ENCODE results near the gene PASK.

PASK gene

DNA sequence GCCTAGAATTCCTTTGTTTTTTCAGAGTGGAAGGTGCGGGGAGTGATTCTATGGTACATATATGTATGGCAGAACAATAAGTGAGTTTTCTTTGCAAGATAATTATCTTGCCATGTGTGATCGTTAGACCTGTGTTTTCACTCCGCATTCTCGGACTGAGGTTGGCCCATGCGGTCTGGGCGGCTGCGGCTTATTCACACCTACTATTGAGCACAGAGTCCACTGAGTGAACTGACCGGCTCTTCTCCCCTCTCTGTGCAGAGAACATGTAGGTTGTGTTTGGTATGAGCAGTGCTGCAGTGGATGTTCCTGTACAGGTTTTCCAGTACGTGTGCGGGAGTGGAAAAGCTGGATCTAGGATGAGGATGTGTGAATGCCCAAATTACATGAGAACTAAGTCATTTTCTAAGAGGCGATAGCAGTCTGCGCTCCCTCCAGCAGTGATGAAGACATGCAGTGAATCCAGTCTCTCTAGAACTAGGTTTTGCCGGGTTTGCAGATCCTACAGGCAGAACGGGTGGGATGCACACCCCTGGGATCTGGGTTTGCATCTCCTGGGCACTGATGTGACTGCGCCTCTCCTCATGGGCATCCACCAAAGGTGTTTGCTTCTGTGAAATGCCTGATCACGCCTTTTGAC is 74.3 kb downstream of the PASK start:
- no peak for TF ChIP-seq CEBPB (IDR thresholded peaks at IDR 0.05)
- no peak for TF ChIP-seq NFIC (IDR thresholded peaks at IDR 0.05)
- no peak for TF ChIP-seq EGR1 (IDR thresholded peaks at IDR 0.05)
- TF ChIP-seq EP300 (IDR thresholded peaks at IDR 0.05; ENCODE audit: borderline replicate concordance), result no peak
- TF ChIP-seq FOXM1 (IDR thresholded peaks at IDR 0.05; ENCODE audit: borderline replicate concordance, low read depth), result no peak
- no peak for TF ChIP-seq TEAD4 (IDR thresholded peaks at IDR 0.05)
- no peak for TF ChIP-seq RAD21 (IDR thresholded peaks at IDR 0.05; ENCODE audit: low read depth)
- TF ChIP-seq, protein P1, sequence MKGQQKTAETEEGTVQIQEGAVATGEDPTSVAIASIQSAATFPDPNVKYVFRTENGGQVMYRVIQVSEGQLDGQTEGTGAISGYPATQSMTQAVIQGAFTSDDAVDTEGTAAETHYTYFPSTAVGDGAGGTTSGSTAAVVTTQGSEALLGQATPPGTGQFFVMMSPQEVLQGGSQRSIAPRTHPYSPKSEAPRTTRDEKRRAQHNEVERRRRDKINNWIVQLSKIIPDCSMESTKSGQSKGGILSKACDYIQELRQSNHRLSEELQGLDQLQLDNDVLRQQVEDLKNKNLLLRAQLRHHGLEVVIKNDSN (IDR thresholded peaks at IDR 0.05), result no peak
- TF ChIP-seq, protein P2, sequence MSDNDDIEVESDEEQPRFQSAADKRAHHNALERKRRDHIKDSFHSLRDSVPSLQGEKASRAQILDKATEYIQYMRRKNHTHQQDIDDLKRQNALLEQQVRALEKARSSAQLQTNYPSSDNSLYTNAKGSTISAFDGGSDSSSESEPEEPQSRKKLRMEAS (IDR thresholded peaks at IDR 0.05), result no peak
- TF ChIP-seq ZBTB7A (IDR thresholded peaks at IDR 0.05; ENCODE audit: low read depth), result no peak
- no peak for TF ChIP-seq YY1 (IDR thresholded peaks at IDR 0.05; ENCODE audit: low read depth)
- no peak for TF ChIP-seq CREB1 (IDR thresholded peaks at IDR 0.05; ENCODE audit: low read depth)
- TF ChIP-seq TCF12 (IDR thresholded peaks at IDR 0.05; ENCODE audit: low read depth), result no peak
- TF ChIP-seq TAF1 (IDR thresholded peaks at IDR 0.05; ENCODE audit: low read depth), result no peak
- TF ChIP-seq, protein P3, sequence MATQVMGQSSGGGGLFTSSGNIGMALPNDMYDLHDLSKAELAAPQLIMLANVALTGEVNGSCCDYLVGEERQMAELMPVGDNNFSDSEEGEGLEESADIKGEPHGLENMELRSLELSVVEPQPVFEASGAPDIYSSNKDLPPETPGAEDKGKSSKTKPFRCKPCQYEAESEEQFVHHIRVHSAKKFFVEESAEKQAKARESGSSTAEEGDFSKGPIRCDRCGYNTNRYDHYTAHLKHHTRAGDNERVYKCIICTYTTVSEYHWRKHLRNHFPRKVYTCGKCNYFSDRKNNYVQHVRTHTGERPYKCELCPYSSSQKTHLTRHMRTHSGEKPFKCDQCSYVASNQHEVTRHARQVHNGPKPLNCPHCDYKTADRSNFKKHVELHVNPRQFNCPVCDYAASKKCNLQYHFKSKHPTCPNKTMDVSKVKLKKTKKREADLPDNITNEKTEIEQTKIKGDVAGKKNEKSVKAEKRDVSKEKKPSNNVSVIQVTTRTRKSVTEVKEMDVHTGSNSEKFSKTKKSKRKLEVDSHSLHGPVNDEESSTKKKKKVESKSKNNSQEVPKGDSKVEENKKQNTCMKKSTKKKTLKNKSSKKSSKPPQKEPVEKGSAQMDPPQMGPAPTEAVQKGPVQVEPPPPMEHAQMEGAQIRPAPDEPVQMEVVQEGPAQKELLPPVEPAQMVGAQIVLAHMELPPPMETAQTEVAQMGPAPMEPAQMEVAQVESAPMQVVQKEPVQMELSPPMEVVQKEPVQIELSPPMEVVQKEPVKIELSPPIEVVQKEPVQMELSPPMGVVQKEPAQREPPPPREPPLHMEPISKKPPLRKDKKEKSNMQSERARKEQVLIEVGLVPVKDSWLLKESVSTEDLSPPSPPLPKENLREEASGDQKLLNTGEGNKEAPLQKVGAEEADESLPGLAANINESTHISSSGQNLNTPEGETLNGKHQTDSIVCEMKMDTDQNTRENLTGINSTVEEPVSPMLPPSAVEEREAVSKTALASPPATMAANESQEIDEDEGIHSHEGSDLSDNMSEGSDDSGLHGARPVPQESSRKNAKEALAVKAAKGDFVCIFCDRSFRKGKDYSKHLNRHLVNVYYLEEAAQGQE (IDR thresholded peaks at IDR 0.05; ENCODE audit: low read depth), result no peak

DNA sequence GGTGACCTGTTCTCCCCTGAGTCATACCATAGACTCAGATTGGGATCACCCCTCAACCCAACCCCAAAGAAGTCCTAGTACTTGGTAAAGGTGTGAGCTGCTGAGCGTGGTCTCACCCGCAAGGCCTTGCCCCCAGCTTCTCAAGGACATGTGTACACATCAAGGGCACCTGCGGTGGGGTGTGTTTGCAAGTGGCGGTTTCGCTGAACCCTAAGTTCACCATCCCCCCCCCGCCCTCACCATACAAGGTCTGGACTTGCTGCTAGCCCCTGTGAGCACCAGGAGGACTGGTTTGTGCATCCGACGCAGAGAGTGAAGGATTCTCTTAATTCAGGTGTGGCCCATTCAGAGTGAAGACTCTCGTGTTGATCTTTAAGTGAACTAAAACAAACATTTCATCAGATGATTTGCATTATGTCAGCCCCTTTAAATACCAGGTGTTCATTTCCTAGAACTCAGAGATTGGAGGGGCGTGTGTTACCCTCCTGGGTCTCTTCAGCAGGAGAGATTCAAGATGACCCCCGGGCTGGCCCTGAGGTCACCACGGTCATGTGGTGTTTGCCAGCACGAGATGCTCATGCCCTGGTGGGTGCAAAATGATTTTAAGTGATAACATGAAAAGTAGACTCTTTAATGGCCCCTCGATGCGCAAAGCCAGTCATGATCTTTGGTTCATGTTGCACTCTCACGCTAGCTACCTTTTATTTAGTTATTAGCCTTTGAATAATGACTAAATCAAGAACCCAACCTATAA is 75.0 kb downstream of the PASK start:
- TF ChIP-seq, protein P2 (IDR thresholded peaks at IDR 0.05), result no peak
- no peak for TF ChIP-seq YY1 (IDR thresholded peaks at IDR 0.05; ENCODE audit: low read depth)
- TF ChIP-seq EP300 (IDR thresholded peaks at IDR 0.05; ENCODE audit: borderline replicate concordance), result no peak
- TF ChIP-seq, protein P1 (IDR thresholded peaks at IDR 0.05), result no peak
- TF ChIP-seq CEBPB (IDR thresholded peaks at IDR 0.05), result no peak
- no peak for TF ChIP-seq TEAD4 (IDR thresholded peaks at IDR 0.05)

DNA sequence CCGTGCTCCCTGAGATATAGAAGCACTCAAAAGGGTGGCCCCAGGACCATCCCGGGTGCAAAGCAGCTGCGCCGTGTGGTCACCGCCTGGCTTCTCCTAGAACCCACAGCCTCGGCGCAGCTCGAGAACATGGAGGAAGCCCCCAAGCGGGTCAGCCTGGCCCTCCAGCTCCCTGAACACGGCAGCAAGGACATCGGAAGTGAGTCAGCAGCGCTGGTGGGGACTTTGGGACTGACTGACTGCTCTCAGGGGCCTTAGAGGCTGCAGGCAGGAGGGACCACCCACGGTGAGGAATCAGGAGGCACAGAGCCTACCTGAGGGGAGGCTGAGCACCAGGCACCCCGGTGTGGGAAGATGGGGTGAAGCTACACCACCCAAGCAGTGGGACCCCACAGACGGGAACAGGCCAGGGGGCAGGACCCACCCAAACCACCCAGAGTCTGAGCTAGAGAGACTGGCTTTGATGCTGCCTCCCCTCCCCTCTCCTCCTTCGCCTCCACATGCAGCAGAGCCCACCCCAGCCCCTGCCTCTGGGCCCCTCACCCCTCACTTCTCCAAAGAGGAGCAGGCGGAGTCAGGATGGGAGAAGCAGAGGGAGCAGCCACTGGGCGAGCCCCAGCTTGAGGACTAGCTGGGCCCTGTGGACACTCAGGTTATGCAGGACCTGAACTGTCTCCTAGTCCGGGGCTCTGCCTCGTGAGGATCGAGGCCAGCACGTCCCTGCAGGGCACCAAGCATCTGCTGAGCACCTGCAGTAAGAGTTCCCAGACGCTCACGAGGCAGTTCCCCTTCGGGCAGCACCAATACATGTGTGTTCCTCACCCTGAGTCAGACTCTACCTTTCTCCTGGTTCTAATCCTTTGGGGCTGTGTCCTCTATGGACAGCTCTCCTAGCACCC is 75.9 kb downstream of the PASK start:
- no peak for TF ChIP-seq FOXM1 (IDR thresholded peaks at IDR 0.05; ENCODE audit: borderline replicate concordance, low read depth)
- no peak for TF ChIP-seq CREB1 (IDR thresholded peaks at IDR 0.05; ENCODE audit: low read depth)
- TF ChIP-seq YY1 (IDR thresholded peaks at IDR 0.05; ENCODE audit: low read depth), result no peak
- TF ChIP-seq NFIC (IDR thresholded peaks at IDR 0.05), result no peak
- TF ChIP-seq, protein P2 (IDR thresholded peaks at IDR 0.05), result no peak
- no peak for TF ChIP-seq TCF12 (IDR thresholded peaks at IDR 0.05; ENCODE audit: low read depth)
- TF ChIP-seq EP300 (IDR thresholded peaks at IDR 0.05; ENCODE audit: borderline replicate concordance), result no peak
- TF ChIP-seq, protein P3 (IDR thresholded peaks at IDR 0.05; ENCODE audit: low read depth), result no peak
- TF ChIP-seq EGR1 (IDR thresholded peaks at IDR 0.05), result no peak
- no peak for TF ChIP-seq RAD21 (IDR thresholded peaks at IDR 0.05; ENCODE audit: low read depth)
- no peak for TF ChIP-seq TEAD4 (IDR thresholded peaks at IDR 0.05)
- no peak for TF ChIP-seq ZBTB7A (IDR thresholded peaks at IDR 0.05; ENCODE audit: low read depth)
- no peak for TF ChIP-seq TAF1 (IDR thresholded peaks at IDR 0.05; ENCODE audit: low read depth)
- no peak for TF ChIP-seq CEBPB (IDR thresholded peaks at IDR 0.05)
- TF ChIP-seq, protein P1 (IDR thresholded peaks at IDR 0.05), result no peak

DNA sequence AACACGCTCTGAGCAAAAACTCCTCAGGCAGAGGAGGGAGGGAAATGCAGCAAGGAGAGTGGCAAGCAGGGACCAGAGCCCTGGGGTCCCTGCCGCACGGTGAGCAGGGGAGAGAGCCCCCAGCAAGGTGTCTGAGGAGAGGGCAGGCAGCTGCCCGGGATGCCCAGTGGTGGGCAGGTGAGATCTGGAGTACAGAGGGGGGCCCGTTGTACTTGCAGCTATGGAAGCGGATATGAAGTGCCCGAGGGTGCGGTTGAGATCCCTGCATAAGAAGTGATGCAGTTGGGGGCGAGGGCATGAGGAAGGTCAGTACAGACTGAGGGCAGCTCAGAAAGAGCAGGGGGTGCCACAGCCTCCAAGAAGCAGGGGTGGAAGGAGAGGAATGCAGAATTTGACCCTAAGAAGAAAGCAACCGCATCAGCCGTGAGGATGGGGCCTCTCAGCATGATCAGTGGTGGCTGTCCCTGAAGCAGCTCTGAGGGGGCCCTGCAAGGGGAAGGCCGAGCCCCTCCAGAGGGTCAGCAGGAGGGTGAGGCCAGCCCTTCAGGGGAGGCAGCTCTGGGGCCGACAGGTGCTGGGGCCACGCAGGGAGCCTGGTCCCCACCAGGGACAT is 76.6 kb downstream of the PASK start:
- TF ChIP-seq FOXM1 (IDR thresholded peaks at IDR 0.05; ENCODE audit: borderline replicate concordance, low read depth) (no peak), ZBTB7A (IDR thresholded peaks at IDR 0.05; ENCODE audit: low read depth) (no peak), YY1 (IDR thresholded peaks at IDR 0.05; ENCODE audit: low read depth) (no peak), RAD21 (IDR thresholded peaks at IDR 0.05; ENCODE audit: low read depth) (no peak), TCF12 (IDR thresholded peaks at IDR 0.05; ENCODE audit: low read depth) (no peak), CREB1 (IDR thresholded peaks at IDR 0.05; ENCODE audit: low read depth) (no peak), EP300 (IDR thresholded peaks at IDR 0.05; ENCODE audit: borderline replicate concordance) (no peak), EGR1 (IDR thresholded peaks at IDR 0.05) (no peak), CEBPB (IDR thresholded peaks at IDR 0.05) (no peak), NFIC (IDR thresholded peaks at IDR 0.05) (no peak), TAF1 (IDR thresholded peaks at IDR 0.05; ENCODE audit: low read depth) (no peak), TEAD4 (IDR thresholded peaks at IDR 0.05) (no peak)
- TF ChIP-seq, protein P3 (IDR thresholded peaks at IDR 0.05; ENCODE audit: low read depth), result no peak
- TF ChIP-seq, protein P2 (IDR thresholded peaks at IDR 0.05), result no peak
- TF ChIP-seq, protein P1 (IDR thresholded peaks at IDR 0.05), result no peak
